ENCODE results near the gene MAP2K4.
A peak's percentile ranks its signal among the peaks of the same experiment; 100 is the strongest.
"Not testable (repeated sequence)": the region's sequence is repeated elsewhere in the genome, so short reads cannot be mapped to it uniquely, and the experiment has no call there.

The MAP2K4 gene
- total RNA-seq = 30.6 to 70.4 reads per million in 2 donors

GRCh38 chr17:12020642-12021622 lies at the start of gene MAP2K4:
Gene MAP2K4, plus strand, starts transcription at chr17:12020877. Its CDS starts 10 bp downstream, at chr17:12020887.
- DNase-seq = peak; percentile 97

- not testable (repeated sequence) for DNase-seq
Observed at GRCh38 chr17:11972741-11973140, 47.9 kb upstream of the MAP2K4 start.

- DNase-seq = no peak
Observed at GRCh38 chr17:11979795-11980194, 40.9 kb upstream of the MAP2K4 start.

DNA sequence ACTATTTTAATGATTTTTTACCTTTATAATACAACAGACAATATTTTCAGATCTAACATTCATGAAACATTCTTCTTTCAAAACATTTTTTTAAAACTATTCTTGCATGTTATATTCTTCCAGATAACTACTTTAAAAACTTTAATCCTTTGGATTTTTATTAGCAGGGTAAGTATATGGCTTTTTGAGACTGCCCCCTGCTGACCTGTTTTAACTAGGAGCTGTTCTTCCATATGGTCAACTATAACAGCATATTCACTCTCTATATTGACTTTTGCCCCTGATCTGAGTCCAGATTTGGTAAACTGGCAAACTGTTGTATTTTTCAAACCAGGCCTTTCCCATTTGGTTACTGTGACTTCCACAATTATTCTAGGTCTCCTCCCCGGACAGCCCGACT lies 39.9 kb upstream of the MAP2K4 start:
- no peak for DNase-seq

GRCh38 chr17:11981862-11982261 lies 38.8 kb upstream of the MAP2K4 start:
- no peak for DNase-seq

GRCh38 chr17:11986179-11986941 lies 34.3 kb upstream of the MAP2K4 start:
- DNase-seq = no peak

DNA sequence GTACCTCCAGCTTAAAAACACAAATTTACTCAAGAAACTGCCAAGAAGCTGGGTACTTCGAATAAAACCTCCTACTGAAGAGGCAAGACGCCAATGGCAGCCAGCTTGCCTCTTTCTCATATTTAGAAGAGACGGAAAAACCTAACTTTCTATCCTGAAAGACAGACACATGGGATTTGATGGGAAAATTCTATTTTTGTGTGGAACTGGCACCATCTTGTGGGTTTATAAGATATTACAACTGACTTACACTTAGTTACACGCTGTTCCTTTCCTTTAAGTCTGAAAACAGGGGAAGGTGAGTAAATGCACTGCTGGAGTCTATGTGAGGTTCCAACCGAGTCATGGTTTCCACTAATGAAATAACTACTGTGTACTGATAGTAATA lies 33.7 kb upstream of the MAP2K4 start:
- no peak for DNase-seq

DNA sequence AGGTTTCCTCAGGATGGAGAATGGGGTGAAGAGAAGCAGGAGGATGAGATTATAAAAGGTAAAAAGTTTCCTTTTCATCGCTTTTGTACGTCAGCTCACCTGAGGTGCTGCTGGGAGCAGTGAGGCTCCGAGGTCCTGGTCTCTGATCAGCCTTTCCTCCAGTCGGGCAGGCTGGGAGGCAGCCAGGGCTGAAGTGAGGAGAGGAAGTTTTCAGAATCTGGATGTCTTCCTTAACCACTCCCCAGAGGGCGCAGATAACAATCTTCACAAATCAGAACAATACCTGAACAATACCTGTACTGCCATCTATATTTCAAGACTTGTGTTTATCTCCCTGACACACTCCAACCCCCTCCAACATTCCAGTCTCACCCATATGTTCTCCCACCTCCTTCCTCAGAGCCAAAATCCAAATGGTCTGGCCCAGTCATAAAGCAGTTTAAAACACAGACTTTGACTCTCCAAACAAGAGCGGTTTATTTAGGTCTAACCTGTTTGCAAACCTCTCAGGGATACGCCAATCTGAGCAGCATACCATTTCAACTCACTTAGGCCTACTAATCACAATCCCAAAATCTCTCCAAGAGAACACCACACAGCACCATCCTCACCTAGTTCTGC lies 30.2 kb upstream of the MAP2K4 start:
- DNase-seq = no peak

GRCh38 chr17:11991461-11991860 lies 29.2 kb upstream of the MAP2K4 start:
- DNase-seq = no peak

DNA sequence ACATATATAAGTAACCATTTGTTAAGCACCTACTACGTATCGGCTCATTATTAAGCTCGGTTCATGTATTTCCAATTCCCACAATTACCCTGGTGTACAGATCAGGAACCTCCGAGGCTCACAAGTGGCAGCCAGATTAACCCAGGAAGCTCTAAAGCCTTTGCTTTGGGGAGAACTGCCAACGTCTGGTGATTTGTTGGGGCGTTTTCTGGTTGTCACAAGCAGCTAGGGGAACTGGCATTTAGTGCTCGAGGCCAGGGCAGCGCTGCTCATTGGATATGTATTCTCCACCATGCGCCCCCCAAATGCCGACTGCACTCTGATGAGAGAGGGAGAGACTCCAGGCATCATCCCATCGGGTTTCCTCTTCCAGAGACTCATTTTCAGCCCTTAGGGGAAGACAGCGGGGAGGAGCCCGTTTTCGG lies 23.9 kb upstream of the MAP2K4 start:
- peak; percentile 10 for DNase-seq

- peak; percentile 92 for DNase-seq
Observed at GRCh38 chr17:11997147-11997971, 23.3 kb upstream of the MAP2K4 start, which contains the start of gene ZNF18. Gene ZNF18, minus strand, starts transcription at chr17:11997475. Its CDS starts 4,646 bp downstream, at chr17:11992829.

DNA sequence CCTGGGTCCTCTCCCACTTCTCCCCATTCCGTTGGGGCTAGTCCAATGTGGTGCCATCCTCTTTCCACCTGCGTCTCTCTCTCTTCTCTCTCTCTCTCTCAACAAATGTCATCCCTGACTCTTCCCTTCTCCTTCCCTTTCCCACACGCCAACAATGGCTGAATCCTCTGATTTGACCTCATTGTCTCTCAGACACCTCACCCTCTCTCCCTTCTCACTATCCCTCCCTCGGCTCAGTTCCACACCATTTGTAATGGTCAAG lies 22.8 kb upstream of the MAP2K4 start:
- DNase-seq = no peak

GRCh38 chr17:11999696-12000095 lies 21.0 kb upstream of the MAP2K4 start:
- no peak for DNase-seq

DNA sequence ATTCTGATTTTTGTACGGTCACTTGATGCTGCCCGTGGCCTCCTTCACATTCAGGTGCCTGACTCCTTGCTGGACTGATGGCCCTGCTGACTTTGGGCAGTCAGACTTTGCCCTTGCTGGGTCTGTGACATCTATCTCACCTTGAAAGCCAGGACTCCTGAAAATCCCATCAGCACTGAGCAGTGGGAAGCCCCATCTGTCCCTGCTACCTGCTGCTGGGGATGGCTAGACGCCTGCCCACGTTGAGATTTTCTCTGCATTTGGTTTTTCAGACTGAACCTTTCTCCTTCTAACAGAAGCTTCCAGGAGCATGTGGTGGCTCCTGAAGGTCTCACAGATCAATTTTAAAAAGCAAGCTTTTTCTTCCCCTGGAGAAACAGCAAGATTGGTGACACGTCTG lies 13.2 kb upstream of the MAP2K4 start:
- DNase-seq = no peak

DNA sequence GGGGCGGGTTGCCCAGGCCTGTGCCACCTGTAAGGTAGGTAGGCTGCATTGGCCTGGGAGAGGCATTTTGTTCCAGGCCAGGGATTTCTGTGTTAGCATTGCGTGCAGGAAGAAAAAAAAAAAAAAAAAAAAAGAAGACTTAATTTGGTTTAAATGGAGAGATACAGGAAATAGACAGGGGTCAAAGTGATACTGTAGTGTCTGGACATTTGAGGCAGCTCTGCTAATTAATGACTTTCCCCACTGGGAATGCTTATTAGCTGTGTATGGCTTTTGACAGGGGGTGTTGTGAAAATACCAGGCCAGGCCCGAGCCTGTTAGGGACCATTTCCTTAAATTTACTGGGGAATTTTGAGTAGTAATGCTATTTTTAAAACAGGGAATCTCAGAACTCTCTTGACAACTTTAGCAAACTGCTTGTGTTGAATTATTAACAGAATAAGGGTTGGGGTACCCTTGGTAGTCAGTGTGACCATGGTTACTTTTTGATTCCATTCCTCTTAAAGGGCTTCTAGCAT lies 1.0 kb downstream of the MAP2K4 start:
- DNase-seq = no peak

DNA sequence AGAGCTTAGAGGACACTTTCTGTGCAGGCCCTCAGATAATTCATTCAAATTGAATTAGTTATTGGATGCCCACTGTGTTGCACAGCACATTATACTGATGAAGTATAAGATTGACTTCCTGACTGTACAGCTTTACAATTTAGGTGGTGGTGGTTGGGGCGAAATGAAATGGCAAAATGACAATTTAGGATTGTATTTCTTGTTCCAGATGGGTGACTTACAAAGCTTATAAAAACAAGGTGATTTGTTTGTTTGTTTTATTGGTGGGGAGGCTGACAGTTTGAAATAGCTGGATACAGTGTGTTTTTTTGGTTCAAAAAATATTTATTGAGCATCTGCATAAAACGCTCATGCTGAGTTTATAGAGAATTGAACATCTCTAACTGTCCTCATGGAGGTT lies 1.6 kb downstream of the MAP2K4 start:
- no peak for DNase-seq

DNA sequence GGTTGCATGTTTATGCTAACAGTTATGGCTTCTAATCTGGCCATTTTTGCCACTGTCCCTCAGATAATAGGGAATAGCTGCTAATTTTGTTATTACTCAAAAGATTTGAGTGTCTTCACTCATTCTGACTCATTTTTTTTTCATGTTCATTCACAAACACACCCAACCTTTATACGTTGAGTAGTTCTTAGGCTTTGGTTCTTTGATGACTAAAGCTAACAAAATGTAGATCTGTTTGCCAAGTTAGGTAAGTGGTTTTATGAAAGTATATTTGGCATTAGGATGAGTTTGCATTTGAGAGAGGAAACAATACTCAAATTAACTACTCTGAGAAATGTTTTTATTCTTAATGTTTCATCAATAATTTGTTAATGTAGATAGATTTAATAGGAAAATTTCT lies 3.6 kb downstream of the MAP2K4 start:
- DNase-seq = no peak

- DNase-seq = no peak
Observed at GRCh38 chr17:12027658-12028057, 7.0 kb downstream of the MAP2K4 start.

DNA sequence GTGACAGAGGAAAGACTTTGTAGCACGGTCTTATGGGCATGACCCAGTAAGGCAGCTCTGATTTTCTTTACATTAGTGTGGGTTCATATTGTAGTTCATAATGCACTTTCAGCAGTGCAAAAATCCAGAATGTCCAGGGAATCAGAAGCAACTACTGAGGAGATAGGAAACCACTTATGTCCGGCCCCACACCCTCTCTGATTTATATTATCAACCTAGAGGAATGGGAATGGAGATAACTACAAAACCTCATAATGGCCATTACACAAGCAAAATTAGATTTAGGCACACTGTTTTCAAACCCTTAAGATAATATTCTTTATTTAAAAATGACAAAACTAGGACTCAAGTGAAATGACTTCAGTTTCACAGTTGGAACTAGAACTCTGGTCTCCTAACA lies 7.9 kb downstream of the MAP2K4 start:
- no peak for DNase-seq

- DNase-seq = no peak
Observed at GRCh38 chr17:12034538-12034937, 13.9 kb downstream of the MAP2K4 start.

- no peak for DNase-seq
Observed at GRCh38 chr17:12035673-12036072, 15.0 kb downstream of the MAP2K4 start.

DNA sequence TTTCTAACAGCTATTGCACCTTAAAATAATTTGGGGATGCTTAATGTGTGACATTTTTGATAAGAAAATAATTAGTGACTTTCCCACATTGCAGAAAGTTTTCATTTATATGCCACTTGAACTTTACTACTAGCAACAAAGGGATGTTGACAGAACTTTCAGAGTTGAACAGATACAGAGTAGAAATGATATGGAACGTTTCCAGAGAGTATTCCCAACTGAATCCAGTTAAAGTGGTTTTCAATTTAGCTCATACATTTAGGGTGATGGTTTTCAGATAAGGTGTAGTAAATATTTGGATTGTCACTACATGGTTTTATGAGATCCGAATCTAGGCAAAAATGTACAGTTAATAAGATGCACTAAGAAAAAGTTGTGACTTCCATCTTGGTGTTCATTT lies 17.3 kb downstream of the MAP2K4 start:
- no peak for DNase-seq
